HEK293T (cell line): Measurements from ENCODE around the gene TIAM1.

Experiments used
- BHLHE40 ChIP-seq: fragments of 450-650 bp; IDR thresholded peaks from 2 replicates; pipeline ENCODE4 v1.6.1; 2016; ENCODE audit warnings: mild to moderate bottlenecking, moderate library complexity, borderline replicate concordance
- ELF4 ChIP-seq: fragments of 450-650 bp; IDR thresholded peaks from 2 replicates; pipeline ENCODE4 v1.6.1; 2017; ENCODE audit warnings: antibody characterized with exemption
- FOXA1 ChIP-seq: fragments of 450-650 bp; IDR thresholded peaks from 2 replicates; pipeline ENCODE4 v1.6.1; 2016; ENCODE audit warnings: mild to moderate bottlenecking
- FOXM1 ChIP-seq: fragments of 450-650 bp; IDR thresholded peaks from 2 replicates; pipeline ENCODE4 v1.6.1; 2017; ENCODE audit warnings: mild to moderate bottlenecking, borderline replicate concordance
- L3MBTL2 ChIP-seq: fragments of 450-650 bp; conservative IDR thresholded peaks from 2 replicates; pipeline ENCODE4 v1.6.1; 2016; ENCODE audit warnings: mild to moderate bottlenecking
- TARDBP ChIP-seq: fragments of 450-650 bp; IDR thresholded peaks from 2 replicates; pipeline ENCODE4 v1.6.1; 2016

GRCh38 chr21:31308584-31308983 lies 35.5 kb downstream of the TIAM1 start:
- TF ChIP-seq TARDBP = no peak
- no peak for TF ChIP-seq BHLHE40
- TF ChIP-seq FOXM1 = no peak
- no peak for TF ChIP-seq FOXA1
- TF ChIP-seq ELF4 = no peak
- no peak for TF ChIP-seq L3MBTL2
